NB4 (cell line): ENCODE data around the gene TPPP3.
"Not testable (repeated sequence)": the region's sequence is repeated elsewhere in the genome, so short reads cannot be mapped to it uniquely, and the experiment has no call there.

Source experiments
- DNase-seq: peaks from one replicate; pipeline ENCODE4 v3.0.0; 2010; ENCODE audit warnings: low read depth
- H3K4me3 ChIP-seq: one replicate; pipeline ENCODE4 v1.5.1; 2011; ENCODE audit warnings: mild to moderate bottlenecking, low read depth, low read length, moderate library complexity
- CTCF ChIP-seq: IDR thresholded peaks from one replicate; pipeline ENCODE4 v1.5.1; 2012; ENCODE audit warnings: low read depth, low read length
- MAX ChIP-seq: IDR thresholded peaks from 2 replicates; pipeline ENCODE4 v1.6.1; 2011; ENCODE audit warnings: low read depth, low read length
- MYC ChIP-seq: IDR thresholded peaks from 2 replicates; pipeline ENCODE4 v1.6.1; 2011; ENCODE audit warnings: low read depth, low read length
- POLR2A ChIP-seq: IDR thresholded peaks from 2 replicates; pipeline ENCODE4 v1.6.1; 2011; ENCODE audit warnings: mild to moderate bottlenecking; ENCODE audit not compliant: insufficient read length; ENCODE audit errors: extremely low read depth

Gene TPPP3

DNA sequence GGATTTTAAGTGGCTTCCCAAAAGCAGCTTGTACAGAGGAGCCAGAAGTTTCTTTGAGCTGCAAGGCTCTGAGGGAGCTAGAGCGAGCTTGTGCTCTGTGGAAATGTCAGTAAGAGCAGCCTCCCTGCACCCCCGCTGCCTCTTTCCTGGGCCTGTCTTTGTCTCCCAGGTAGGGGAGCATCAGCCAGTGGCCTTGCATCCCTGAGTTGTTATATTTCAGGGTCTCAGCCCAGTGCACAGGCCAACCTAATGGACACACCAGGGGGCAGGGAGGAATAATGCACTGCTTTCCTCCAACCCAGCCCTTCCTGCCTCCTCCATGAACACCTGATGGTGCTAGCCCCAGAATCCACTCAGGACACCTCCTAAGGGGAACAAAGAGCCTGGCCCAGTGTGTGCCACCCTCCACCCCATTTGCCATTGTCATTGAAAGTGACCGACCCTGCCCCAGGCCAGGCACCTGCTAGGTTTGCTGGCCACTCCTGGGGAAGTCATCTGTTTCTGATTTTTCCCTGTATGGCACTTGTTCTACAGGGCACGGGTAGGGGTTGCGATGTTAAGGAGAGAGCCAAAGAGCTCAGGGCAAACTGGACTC lies 6.3 kb downstream of the TPPP3 start:
- TF ChIP-seq CTCF, result no peak
- no peak for TF ChIP-seq MAX
- TF ChIP-seq MYC, result no peak
- no peak for TF ChIP-seq POLR2A
- no peak overlapping the region for H3K4me3 ChIP-seq
- DNase-seq, result no peak

- no peak for DNase-seq
- no peak overlapping the region for H3K4me3 ChIP-seq
- TF ChIP-seq POLR2A, result no peak
These were observed 8.4 kb downstream of the TPPP3 start for GRCh38 chr16:67384778-67385510.

DNA sequence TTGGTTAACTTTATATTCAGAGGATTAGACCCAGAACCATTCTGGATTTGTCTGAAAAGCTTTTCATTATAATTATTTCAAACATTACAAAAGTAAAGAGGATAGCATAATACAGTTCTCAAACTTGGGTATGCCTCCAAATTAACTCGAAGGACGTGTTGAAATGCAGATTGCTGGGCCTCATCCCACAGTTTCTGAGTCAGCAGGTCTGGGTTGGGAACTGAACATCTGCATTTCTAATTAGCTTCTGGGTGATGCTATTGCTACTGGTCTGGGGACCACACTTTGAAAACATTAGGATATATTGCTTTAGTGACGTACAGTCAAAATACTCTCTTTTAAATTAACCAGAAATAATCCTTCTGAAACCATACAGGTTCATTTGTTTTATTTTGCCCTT lies 10.0 kb downstream of the TPPP3 start:
- DNase-seq, result no peak
- H3K4me3 ChIP-seq, result no peak overlapping the region
- no peak for TF ChIP-seq MAX
- no peak for TF ChIP-seq CTCF
- TF ChIP-seq POLR2A, result no peak
- TF ChIP-seq MYC, result no peak

- H3K4me3 ChIP-seq, result no peak overlapping the region
- TF ChIP-seq MYC (no peak), POLR2A (no peak), CTCF (no peak), MAX (no peak)
- no peak for DNase-seq
These were observed 14.7 kb downstream of the TPPP3 start for GRCh38 chr16:67378642-67379041.

DNA sequence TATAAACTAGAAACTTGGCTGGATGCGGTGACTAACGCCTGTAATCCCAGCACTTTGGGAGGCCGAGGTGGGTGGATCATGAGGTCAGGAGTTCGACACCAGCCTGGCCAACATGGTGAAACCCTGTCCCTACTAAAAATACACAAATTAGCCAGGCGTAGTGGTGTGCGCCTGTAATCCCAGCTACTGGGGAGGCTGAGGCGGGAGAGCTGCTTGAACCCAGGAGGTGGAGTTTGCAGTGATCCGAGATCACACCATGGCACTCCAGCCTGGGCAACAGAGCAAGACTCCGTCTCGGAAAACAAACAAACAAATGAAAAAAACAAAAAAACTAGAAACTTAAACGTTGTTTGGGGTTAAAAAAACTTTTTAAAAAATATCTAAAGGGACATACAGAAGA lies 17.3 kb downstream of the TPPP3 start:
- DNase-seq, H3K4me3 ChIP-seq: not testable (repeated sequence)

DNA sequence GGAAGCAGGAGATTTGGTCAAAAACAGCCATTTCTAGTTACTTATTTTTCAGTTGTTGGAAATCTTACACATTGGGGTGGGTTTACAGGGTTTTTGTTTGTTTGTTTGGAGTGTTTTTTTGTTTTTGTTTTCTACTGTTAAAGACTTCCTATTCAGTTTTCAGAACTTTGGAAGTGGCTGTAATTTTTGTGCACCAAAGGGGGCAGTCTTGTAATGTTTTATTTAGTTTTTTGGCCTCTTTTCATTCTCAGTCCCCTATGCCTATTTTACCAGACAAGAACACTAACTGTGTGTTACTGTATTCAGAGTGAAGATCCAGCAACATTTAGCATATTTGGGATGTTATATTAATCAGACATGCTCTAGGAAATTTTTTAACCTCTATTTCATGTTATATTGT lies 20.6 kb downstream of the TPPP3 start:
- DNase-seq, result peak; percentile 56
- TF ChIP-seq CTCF, result peak; percentile 53
- TF ChIP-seq MAX, result no peak

DNA sequence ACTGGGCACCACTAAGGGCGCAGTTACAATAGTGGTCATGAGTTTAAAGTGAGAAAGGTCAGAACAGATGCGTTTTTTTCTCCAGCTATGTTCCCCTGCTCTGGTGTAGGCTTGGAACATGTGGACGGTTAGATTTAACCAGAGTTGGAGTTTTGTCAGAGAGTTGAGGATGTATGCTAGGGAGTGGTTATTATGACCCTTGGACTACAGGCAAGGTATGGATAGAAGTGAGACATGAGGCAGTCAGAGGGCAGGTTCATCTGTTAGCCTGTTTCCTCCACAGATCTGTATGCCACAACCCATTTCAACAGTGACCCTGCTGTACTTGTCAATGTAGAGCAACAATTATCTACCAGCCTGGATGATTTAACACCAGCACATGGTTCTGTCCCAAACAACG lies 22.6 kb downstream of the TPPP3 start:
- TF ChIP-seq CTCF (no peak), MAX (no peak), POLR2A (no peak), MYC (no peak)
- no peak overlapping the region for H3K4me3 ChIP-seq
- no peak for DNase-seq

More for the DNA sequence above, 20.6 kb downstream of the TPPP3 start:
- H3K4me3 ChIP-seq, result no peak overlapping the region
